ENCODE data around the gene GLCE. TPM values are rescaled to one million over a fixed set of nuclear protein-coding genes. Genes with fewer than 3 reads are reported as not detected.

The GLCE gene
- total RNA-seq, 4 donors from 2014 or later, result 12.9 to 23.5 (median 15.4) TPM

- DNase-seq (ENCODE audit: low spot score) (no peak), ATAC-seq (ENCODE audit: low FRiP score) (no peak)
- TF ChIP-seq CTCF (IDR thresholded peaks at IDR 0.05), result no peak
Observed at GRCh38 chr15:69181424-69181823, 21.0 kb downstream of the GLCE start.

DNA sequence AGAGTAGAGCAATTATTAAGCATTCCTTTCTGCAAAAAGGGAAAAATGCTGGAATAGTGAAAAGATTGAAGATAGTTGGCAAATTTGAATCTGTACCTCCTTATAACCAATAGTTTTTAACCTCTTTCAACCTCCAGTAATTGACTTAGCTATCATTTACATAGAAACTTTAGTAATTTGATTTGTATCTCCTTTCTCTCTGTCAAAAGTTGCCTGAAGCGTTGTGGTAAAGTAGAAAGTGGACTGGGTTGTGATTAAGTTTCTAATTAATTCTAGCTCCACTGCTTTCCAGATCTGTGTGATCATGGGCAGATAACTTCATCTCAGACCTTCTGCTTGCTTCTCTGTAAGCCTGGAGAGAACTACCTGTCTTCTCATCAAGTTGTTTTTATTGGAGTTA, 24.8 kb downstream of the GLCE start:
- DNase-seq (ENCODE audit: low spot score) (no peak), ATAC-seq (ENCODE audit: low FRiP score) (no peak)
- no peak for TF ChIP-seq CTCF (IDR thresholded peaks at IDR 0.05)

- no peak for ATAC-seq (ENCODE audit: low FRiP score)
- no peak for DNase-seq (ENCODE audit: low spot score)
- no peak for TF ChIP-seq CTCF (IDR thresholded peaks at IDR 0.05)
Observed at GRCh38 chr15:69185706-69186105, 25.3 kb downstream of the GLCE start.

DNA sequence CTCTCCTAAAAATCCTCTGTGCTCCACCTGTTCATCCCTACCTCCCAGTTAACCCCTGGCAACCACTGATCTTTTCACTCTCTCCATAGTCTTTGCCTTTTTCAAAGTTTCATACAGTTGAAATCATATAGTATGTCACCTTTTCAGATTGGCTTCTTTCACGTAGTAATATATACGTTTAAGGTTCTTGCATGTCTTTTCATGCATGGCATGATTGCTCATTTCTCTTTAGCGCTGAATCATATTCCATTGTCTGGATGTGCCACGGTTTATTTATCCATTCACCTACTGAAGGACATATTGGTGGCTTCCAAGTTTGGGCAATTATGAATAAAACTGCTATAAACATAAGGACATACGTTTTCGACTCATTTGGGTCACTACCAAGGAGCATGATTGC, 28.7 kb downstream of the GLCE start:
- TF ChIP-seq CTCF (IDR thresholded peaks at IDR 0.05), result no peak

GRCh38 chr15:69190091-69190490, 29.7 kb downstream of the GLCE start:
- TF ChIP-seq CTCF (IDR thresholded peaks at IDR 0.05), result no peak
- ATAC-seq (ENCODE audit: low FRiP score) (no peak), DNase-seq (ENCODE audit: low spot score) (no peak)

More for the DNA sequence above, 28.7 kb downstream of the GLCE start:
- DNase-seq (ENCODE audit: low spot score) (no peak), ATAC-seq (ENCODE audit: low FRiP score) (no peak)

DNA sequence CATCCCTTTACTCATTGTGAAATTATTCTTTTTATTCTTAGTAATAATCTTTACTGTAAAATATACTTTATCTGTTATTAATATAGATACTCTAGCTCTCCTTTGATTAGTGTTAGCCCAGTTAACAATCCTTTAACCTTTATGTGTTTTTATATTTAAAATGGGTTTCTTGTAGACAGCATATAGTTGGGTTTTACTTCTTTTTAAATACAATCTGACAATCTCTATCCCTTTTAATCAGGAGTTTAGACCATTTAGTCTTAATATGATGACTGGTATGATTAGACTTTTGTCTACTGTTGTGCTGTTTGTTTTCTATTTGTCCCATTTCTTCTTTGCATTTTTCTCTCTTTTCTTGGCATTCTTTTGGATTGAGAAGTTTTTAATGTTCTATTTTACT, 30.1 kb downstream of the GLCE start:
- no peak for TF ChIP-seq CTCF (IDR thresholded peaks at IDR 0.05)
- no peak for ATAC-seq (ENCODE audit: low FRiP score)
- DNase-seq (ENCODE audit: low spot score), result no peak

- DNase-seq (ENCODE audit: low spot score) (no peak), ATAC-seq (ENCODE audit: low FRiP score) (no peak)
- no peak for TF ChIP-seq CTCF (IDR thresholded peaks at IDR 0.05)
Observed at GRCh38 chr15:69194025-69194827, 33.8 kb downstream of the GLCE start.

All from omental fat pad (tissue), 4 donors.